GM21390 (cell line): ENCODE results near the gene MYBPC3.
A peak's percentile ranks its signal among the peaks of the same experiment; 100 is the strongest.

Experiments
- ATAC-seq: cut with Tn5 transposase; IDR thresholded peaks from one replicate; pipeline ENCODE4 v1.9.1; 2021; ENCODE audit not compliant: unreplicated experiment

The MYBPC3 gene

DNA sequence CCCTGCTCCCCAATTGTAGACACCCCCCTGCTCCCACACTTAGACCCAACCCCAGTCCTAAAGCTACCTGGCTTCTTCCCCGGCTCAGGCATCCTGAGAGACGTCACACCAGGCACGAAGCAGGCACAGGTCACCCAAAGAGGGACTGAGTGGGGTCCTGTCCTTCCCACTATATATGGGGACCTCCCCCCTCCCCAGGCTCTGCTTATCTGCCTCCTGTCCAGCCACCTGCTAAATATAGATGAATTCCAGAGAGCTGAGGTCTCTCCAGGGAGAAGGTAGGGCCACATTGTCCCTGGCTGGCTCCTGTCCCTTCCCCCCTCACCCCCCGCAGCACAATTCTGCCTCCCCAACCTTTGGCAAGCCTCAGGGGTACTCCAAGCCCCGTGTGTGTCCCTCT lies at the start of gene MYBPC3:
Gene MYBPC3, minus strand, starts transcription at position 147 of the 400 bp plus-strand sequence. Its CDS starts 55 bp downstream, at position 92.
- no peak for ATAC-seq

DNA sequence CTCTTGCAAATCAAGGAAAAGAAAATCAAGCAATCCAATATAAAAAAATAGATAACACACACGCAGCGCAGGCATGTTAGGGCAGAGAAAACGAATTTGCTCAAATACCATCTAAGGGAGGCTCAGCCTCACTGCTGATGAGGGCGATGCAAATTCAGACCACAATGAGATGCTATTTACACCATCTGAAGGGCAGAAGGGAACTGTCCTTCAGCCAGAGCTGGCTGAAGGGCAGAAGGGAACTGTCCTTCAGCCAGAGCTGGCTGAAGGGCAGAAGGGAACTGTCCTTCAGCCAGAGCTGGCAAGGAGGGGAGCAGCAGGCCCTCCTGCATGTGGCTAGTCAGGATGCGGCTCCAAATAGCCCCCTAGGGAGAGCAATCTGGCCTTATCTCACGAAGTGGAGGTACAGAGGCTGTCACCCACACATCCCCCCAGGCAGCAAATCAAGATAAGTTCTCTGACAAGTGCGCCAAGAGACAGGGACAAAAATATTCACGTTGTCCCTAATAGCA lies 48.3 kb upstream of the MYBPC3 start:
- peak; percentile 68 for ATAC-seq

DNA sequence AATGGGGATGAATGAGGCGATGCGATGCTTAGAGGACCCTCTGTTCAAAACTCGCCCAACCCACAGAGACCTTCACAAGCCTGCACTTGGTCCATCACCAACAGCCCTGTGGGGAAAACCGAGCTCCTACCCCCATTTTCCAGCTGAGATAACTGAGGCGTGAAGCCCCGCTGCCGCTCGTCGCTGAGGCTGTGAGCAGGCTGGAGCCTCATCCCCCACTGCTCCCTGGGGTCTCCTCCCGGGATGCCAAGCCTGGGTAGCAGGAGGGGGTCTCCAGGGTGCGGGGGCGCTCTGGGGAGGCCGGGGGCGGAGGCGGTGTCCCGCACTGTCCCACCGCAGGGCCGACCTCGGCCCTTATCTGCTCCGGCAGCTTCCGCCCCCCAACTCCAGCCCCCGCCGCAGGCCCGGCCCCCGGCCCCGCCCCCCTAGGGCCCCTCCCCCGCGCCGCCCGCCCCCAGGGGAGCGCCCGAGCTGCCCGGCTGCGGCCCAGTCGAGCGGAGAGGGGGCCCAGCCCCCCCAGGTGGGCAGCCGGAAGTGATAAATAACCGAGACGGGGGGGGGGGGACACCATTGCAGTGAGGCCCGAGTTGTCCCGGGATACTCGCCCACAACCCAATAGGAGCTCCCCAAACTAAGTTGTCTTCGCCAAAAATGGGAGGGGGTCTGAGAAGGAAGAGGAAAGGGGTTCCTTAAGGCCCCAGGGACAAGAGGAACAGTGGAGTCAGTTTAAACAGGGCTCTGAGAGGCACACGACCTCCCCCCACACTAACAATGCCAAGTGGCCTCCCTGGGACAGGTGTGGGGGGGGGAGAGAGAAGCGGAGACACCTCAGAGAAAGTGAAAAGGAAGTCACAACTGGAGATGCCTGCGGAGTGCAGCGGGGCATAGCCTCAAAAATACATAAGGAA lies 47.6 kb upstream of the MYBPC3 start:
- ATAC-seq: peak; percentile 41

DNA sequence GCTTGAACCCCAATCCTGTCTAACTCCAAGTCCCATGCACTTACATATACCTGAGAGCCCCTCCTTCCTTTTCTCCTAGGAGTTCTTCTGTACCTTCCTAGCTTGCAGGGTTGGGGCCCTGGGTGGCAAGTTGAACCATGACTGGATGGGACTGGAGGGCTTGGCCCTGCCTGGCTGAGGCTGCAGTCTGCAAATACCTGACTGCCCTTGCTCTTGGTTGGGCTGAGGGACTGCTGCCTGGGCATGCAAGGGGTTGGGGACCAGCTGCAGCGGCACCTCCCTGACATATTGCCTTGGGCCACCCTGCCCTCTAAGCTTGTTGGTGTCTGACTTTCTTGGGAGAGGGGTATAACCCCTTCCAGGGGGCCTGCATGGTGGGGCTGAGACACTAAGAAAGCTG lies 46.0 kb upstream of the MYBPC3 start:
- ATAC-seq: no peak

DNA sequence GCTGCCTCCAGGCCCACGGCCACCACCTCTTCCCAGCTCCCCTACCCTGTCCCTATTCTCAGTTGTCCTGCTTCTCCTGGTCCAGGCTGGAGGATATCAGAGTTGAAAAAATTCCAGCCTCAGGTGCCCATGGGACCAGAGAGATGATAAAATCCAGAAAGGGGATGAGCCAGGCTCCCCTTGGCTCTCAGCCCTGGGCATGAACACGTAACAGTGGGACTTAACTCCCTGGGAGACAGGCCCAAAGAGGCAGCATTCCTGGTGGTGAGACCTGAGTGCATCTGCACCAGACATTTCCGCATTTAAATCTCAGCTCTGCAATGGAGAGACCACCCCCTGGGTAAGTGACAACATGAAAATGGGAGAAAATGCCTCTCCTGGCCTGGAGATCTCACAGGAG lies 45.5 kb upstream of the MYBPC3 start:
- ATAC-seq: no peak

DNA sequence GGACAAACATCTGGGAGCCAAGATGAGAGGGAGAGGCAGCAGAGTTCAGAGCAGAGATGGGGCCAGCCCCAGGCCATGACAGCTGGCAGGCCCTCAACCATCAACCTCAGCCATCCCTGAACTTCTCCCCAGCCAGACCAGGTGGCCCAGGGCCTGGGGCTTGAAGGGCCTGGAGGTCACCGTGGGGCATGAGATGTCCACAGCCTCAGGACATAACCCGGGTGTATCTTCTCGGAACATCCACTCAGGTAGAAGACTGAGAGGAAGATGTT lies 43.5 kb upstream of the MYBPC3 start:
- ATAC-seq: no peak

DNA sequence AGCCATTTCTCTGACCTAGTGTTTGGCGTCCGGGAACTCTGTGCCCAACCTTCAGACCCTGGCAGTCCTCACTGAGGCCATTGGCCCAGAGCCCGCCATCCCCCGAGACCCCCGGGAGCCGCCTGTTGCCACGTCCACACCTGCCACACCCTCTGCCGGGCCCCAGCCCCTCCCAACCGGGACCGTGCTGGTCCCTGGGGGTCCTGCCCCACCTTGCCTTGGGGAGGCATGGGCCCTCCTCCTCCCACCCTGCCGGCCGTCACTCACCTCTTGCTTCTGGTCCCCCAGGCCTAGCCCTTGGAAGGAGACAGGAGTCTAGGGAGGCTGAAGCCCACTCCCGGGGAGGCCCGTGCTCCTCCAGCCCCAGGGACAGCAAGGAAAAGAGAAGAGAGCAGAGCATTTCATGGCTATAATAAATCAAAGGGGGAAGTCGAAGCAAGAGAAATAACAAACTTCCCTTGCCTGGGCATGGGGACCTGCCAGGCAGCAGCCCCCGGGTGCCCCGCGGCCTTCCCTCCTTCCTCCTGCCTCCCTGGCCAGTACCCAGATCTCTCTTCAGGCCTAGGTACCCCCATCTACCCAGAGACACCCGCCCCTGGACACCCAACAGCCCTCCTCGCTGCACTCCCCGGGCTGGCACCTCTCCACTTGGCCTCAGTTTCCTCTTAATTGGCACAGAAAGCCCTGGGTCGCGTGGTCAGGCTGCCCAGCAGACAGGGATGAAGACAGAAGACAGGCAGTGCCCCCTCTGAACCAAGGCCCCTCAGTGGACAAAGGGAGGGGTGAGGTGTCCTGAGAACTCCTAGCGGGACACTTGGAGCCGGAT lies 42.9 kb upstream of the MYBPC3 start:
- ATAC-seq: no peak

DNA sequence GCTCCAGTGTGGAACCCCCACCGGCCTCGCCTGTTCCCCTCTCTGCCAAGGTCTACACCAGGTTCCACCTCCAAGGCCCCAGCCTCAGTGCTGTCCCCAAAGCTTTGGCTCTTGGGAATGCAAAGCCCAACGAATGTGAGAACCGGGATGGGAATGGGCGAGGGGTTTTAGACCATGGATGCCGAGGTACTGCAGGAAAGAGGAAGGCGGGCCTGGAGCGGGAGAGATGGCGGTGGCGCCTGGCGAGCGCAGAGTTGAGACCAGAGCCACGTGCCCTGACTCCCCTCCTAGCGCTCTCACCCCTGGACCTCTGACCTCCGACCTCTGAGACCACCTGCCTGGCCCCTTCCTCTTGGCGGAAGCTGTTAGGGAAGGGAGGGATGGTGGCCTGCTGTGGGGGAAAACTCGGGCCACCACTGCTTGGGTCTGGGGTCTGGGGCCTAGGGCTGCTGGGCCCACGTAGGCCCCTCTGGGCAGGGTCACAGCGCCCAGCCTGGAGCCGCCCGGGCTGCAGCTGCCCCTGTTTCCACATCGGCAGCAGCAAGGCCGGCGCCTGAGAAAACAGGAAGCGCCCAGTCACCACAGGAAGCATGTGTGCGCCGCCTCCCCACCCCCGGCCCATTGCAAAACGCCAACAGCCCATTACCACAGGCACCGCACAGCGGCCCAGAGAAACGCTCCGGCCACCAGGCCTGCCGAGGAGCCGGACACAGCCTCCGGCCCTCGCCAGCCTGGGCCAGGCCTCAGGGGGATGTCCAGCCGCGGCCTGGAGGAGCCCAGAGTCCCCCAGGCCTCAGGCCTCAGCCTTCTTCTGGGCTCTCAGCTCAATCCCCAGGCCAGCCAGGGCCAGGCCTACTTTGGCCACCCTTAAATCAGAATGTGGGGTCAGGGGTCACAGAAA lies 42.1 kb upstream of the MYBPC3 start:
- ATAC-seq: peak; percentile 73

DNA sequence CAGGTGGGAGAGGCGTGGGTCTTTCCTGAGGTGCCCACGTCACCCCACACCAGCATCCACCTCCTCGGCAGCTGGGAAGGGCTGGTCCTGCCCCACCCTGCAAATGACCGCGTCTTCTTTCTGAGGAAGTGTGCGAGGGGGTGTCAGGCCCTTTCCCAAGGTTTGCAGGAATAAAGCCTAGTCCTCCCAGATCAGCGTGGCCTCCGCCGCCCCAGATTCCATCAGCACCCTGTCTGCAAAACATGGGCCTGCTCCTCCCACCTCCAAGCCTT lies 41.5 kb upstream of the MYBPC3 start:
- no peak for ATAC-seq

DNA sequence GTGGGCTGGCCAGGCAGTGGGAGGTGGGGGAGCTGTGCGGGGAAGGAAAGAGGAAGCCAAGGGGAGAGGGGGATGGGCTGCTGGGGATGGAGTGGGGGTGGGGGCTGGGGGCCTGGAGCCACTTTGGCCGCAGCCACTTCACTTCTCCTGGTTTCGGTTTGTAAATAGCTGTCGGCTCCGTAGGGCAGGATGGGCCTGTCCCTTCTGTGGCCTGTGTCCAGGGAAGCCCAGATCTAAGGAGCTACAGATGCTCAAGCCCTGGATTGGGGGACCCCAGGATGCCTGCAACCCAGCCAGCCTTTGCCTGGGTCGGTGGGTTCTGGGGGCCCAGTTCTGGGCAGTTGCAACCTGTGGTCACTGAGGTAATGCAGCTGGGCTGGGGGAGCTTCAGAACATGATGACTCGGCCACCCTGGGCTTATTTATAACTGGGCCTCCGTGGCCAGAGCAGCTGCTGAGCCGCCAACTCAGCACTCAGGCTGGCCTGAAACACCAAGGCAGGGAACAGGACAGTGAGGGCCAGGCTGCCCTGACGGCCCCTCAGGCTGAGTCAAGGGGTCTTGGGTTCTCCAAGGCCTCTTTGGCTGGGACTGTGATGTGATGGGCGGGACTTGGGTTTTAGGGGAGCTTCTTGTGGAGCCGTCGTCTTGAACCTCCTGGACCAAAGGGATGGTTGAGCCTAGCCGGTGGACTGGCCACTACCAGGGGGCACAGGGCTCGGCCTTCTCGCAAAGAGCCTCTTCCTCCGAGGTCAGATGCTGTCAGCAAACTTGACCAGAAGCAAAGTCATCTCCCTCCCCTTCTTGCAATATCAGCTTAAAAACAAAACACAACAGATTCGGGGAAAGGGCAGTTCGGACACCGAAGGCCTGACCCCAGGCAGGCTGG lies 40.9 kb upstream of the MYBPC3 start:
- no peak for ATAC-seq

DNA sequence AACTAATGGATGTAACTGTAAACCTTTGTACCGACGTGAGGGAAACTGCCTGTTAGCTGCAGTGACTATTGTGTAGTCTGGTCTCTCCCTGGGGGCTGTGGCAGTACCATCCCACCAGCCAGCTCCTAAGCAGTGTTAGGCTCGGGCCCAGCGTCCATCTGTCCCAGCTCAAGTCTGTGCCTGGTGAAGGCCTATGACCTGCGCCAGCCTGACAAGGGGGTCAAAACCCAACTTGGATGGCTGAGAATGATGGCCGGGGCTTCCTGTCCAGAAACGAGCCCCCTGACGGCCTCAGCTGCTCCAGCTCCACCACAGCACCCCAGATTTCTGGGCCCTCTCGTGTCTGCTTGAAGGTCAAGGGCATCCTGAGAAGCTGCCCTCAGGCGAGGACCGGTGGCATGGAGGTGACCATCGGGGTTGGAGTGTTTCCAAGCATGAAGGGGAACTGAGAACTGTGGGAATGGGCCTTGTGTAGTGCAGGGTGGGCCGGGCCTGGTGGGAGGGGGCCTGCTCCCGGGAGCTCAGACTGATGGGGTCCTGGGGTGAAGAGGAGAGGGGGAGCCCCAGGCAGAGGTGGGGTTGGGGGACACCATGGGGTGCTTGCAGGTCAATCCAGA lies 40.2 kb upstream of the MYBPC3 start:
- no peak for ATAC-seq

DNA sequence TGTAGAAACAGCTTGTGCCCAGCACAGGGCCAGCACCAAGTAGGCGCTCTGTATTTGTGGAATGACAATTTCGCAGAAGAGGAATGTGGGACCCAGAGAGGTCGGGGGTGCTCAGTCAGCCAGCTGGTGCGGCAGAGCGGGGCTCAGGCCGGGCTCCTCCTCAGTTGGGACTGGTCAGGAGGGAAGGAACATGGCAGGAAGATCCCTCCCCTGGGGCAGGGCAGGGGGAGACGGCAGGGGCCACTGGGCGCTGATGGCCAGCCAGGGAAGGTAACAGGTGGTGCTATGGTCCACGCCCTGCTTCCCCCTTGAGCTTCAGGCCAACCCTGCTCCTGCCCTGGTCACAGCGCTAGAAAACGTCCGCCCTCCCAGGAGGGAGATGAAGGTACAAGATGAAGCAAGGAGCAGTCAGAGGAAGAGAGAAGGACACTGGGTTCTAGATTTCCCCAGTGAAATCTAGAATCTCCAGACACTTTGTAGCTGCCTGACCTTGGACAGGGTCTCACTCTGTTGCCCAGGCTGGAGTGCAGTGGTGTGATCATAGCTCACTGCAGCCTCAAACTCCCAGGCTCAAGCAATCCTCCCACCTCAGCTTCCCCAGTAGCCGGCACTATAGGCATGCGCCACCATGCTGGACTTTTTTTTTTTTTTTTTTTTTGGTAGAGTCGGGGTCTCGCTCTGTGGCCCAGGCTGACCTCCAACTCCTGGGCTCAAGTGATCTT lies 39.4 kb upstream of the MYBPC3 start:
- no peak for ATAC-seq

DNA sequence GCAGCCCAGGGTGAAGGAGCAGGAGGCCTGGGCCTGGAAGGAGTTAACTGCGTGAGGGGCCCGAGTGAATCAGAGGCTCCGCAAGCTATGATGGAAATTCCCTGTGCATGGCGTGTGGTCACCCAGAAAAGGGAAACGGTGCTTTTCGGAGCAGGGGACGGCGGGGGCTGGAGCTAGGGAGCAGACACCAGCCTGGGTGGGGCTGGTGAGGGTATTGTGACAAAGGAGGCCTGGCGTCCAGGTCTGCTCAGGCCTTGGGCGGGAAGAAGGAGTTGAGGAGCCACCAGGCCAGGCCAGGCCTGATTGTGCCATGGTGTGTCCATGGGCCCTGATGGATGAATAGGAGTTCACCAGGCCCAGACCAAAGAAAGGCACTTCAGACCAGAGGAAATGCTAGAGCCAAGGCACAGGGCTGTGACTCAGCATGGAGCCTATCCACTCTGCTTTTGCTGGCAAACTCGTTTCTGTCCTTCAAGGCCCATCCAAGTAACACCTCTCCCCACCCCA lies 38.6 kb upstream of the MYBPC3 start:
- ATAC-seq: no peak

DNA sequence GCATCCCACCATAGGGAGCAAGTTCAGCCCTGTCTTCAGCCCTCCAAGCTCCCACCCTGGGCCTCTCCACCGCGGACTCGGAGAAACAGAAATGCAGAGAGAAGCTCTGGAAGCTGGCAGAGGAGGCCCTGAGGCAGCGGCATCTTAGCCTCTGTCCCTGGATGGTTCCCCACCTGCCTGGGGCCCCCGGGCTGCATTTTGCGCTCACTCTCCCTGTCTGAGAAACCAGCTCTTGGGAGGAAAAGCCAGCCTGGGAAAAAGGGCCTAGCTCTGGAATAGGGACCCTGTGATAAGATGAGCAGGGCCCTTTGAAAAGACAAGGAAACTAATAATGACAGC lies 37.9 kb upstream of the MYBPC3 start:
- ATAC-seq: no peak

DNA sequence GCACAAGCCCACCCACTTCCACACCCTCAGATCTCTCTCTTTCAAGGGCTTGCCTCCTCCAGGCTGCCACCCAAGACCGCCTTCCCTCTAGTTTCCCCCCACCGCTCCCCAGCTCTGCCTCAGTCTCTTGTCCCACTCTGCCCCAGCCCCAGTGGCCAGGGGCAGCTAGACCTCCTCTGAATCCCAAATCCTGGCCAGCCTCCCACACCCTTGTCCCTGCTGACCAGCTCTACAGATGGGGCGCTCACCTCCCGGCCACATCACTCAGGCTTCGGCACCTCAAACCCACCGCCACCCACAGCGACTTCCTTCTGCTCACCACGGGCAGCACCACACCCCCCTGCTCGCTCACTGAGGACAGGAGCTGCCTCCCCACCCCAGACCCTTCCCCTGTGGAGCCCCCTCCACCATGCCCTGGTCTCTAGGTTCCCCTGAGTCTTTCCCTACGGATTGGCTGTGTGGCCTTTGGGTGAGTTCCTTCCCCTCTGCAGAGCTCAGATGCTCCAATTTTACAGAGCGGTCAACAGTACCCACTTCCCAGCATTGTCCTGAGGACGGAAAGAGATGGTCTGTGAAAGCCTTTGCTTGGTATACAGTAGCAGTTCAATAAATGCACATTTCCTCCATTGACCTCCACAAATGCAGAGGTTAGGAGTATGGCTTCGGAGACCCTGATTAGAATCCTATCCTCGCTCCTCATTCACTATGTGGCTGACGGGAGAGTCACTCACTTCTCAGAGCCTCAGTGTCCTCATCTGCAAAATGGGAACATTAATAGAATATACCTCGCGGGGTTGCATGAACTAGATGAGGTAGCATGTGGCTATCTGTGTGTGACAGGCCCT lies 37.3 kb upstream of the MYBPC3 start:
- ATAC-seq: no peak

DNA sequence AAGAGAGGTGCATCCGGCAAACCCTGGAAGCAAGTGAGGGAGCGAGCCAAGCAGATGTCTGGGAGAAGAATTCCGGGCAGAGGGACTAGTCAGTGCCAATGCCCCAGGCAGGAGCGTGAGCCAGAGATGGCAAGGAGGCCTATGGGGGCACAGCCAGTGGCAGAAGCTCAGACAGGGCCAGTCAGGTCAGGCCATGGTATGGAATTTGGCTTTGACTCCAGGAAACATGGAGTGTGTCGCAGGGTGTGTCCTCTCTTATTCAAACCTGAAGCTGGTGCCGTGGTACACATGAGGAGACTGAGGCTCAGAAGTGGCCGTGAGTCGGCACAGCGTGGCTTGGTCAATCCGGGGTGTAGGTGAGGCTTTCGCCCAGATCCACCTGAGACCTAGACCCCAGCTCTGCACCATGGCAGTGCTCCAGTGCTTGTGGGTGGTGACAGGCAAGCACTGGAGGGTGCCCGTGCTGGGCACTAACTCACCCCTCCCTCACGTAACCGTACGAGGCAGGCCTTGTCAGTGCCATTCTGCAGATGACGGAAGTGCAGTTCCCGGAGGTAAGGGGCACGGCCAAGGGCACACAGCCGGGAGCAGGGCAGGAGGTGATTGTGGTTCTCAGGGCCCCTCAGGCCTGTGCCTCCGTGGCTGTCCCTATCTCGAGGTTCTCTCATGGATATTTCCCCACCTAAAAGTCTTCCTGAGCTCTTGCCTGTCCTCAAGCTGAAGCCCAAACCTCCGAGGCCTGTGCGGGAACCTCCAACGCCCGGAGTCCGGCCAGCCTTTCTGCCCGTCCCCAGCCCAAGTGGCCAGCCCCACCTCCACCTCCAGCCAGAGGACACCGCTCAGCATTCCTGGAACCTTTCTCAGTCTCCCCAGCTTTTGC lies 36.4 kb upstream of the MYBPC3 start:
- no peak for ATAC-seq

DNA sequence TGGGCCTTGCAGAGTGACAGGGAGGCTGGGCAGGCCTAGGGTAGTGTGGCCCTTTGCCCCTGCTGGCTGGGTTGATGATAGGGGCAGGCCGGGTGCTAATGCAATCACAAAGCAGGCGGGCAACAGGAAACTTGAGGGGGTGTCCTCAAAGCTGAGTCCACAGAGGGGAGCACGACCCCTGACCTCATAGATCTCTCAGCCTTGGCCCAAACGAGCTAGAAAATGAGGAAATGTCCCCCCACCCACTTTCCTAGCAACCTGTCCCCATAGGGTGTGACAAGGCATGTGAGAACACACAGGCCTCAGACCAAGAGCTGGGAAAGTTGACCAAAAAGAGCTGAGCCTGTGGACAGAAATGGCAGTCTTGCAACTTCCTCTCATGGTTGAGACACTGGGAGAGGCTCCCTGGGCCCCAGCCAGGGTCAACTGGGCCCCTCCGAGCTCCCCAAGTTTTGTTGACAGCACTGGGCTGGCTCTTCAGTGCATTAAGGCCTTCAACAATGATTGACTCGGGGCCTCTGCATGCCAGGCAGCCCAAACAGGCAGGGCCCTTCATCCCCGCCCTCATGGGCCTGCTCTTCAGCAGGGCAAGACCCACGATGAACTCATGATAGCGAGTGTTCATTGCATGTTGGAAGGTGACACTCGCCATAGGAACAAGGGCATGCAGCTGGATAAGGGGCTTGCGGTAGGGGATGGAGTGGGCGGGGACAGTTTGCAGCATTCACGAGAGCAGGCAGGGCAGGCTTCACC lies 35.6 kb upstream of the MYBPC3 start:
- no peak for ATAC-seq
